Retina (tissue), 1 donor: ENCODE measurements around the gene CALHM5.

Experiments used
- DNase-seq: peaks from one replicate; pipeline ENCODE4 v3.0.0-alpha.2; 2016

Gene CALHM5

GRCh38 chr6:116512111-116512559 lies 696 bp downstream of the CALHM5 start:
- DNase-seq = no peak

GRCh38 chr6:116512734-116513133 lies 1.3 kb downstream of the CALHM5 start:
- DNase-seq = no peak

- DNase-seq = no peak
These were observed 1.9 kb downstream of the CALHM5 start for GRCh38 chr6:116513224-116513875.

- DNase-seq = no peak
These were observed 2.7 kb downstream of the CALHM5 start for GRCh38 chr6:116514111-116514510.

- no peak for DNase-seq
These were observed 3.7 kb downstream of the CALHM5 start for GRCh38 chr6:116515141-116515540.

- DNase-seq = no peak
These were observed 7.4 kb downstream of the CALHM5 start for GRCh38 chr6:116518621-116519368.

GRCh38 chr6:116522896-116523295 lies 11.5 kb downstream of the CALHM5 start:
- no peak for DNase-seq

GRCh38 chr6:116524236-116524635 lies 12.8 kb downstream of the CALHM5 start:
- DNase-seq = no peak

- DNase-seq = no peak
These were observed 16.7 kb downstream of the CALHM5 start for GRCh38 chr6:116528133-116528532.

GRCh38 chr6:116528780-116529179 lies 17.3 kb downstream of the CALHM5 start:
- DNase-seq = no peak

- DNase-seq = no peak
These were observed 18.2 kb downstream of the CALHM5 start for GRCh38 chr6:116529466-116530290.

- no peak for DNase-seq
These were observed 19.0 kb downstream of the CALHM5 start for GRCh38 chr6:116530436-116530835.

GRCh38 chr6:116531675-116532570 lies 20.5 kb downstream of the CALHM5 start:
- peak; percentile 40 for DNase-seq

- peak; percentile 42 for DNase-seq
These were observed 22.0 kb downstream of the CALHM5 start for GRCh38 chr6:116533233-116533957.

- DNase-seq = no peak
These were observed 23.7 kb downstream of the CALHM5 start for GRCh38 chr6:116535109-116535508.

- DNase-seq = peak; percentile 58
These were observed 24.8 kb downstream of the CALHM5 start for GRCh38 chr6:116536216-116536621.

- DNase-seq = no peak
These were observed 31.0 kb downstream of the CALHM5 start for GRCh38 chr6:116542426-116542825.

GRCh38 chr6:116543149-116543548 lies 31.7 kb downstream of the CALHM5 start:
- DNase-seq = no peak

- no peak for DNase-seq
These were observed 34.2 kb downstream of the CALHM5 start, which contains the start of gene TRAPPC3L for GRCh38 chr6:116545651-116546050. Gene TRAPPC3L (minus strand): TSS chr6:116545684. CDS start chr6:116545514, 170 bp downstream.

GRCh38 chr6:116547358-116547757 lies 35.9 kb downstream of the CALHM5 start:
- no peak for DNase-seq

- DNase-seq = no peak
These were observed 39.4 kb downstream of the CALHM5 start for GRCh38 chr6:116550796-116551195.

- no peak for DNase-seq
These were observed 42.0 kb downstream of the CALHM5 start, which contains the start of gene CALHM4 for GRCh38 chr6:116553451-116553850. Gene CALHM4 (plus strand): TSS chr6:116553751. CDS start chr6:116553794, 43 bp downstream.
